PC-3 (cell line): Measurements from ENCODE around the gene SDF2. TPM values are rescaled to one million over a fixed set of nuclear protein-coding genes. Genes with fewer than 3 reads are reported as not detected.

Experiments
- ATAC-seq: fragments of 200-7000 bp; cut with Tn5 transposase; 2 replicates; pipeline ENCODE4 v1.9.1; 2020; ENCODE audit warnings: mild to moderate bottlenecking, moderate library complexity
- Bru-seq: library from RNA; stranded (reverse); fragments of 400-500 nt; gene quantifications from one replicate; lab custom pipeline; 2021; lab: Mats Ljungman, UMichigan
- BruChase-seq, 2 experiments: library from RNA; stranded (reverse); fragments of 400-500 nt; gene quantifications; one replicate each; lab custom pipeline; 2021; lab: Mats Ljungman, UMichigan
- BruUV-seq: library from RNA; stranded (reverse); fragments of 400-500 nt; replicated peaks from 2 replicates; lab custom pipeline; 2021; lab: Mats Ljungman, UMichigan
- CTCF ChIA-PET: fragments of 300-600 bp; sonication (Branson Sonifier 250); formaldehyde crosslinking; loops from one replicate; lab custom pipeline; 2022; ENCODE audit warnings: antibody characterized with exemption; lab: Charles Lee
- POLR2A ChIA-PET: fragments of 300-600 bp; sonication (Branson Sonifier 250); formaldehyde crosslinking; loops from one replicate; lab custom pipeline; 2022; ENCODE audit warnings: antibody characterized with exemption; ENCODE audit not compliant: unreplicated experiment; lab: Charles Lee
- DNase-seq: peaks from one replicate; pipeline ENCODE4 v3.0.0-alpha.2; 2015
- H2AFZ ChIP-seq: fragments of 300-600 bp; sonication (generic); 2 replicates; pipeline ENCODE4 v1.6.0; 2016; ENCODE audit warnings: antibody characterized with exemption, low read length
- H3F3A ChIP-seq: fragments of 300-600 bp; sonication (generic); one replicate; pipeline ENCODE4 v1.6.0; 2017; ENCODE audit warnings: antibody characterized with exemption, low read length, control low read depth, mild to moderate bottlenecking; ENCODE audit not compliant: unreplicated experiment
- H3K27ac ChIP-seq: fragments of 300-600 bp; sonication (generic); 2 replicates; pipeline ENCODE4 v1.5.1; 2016; ENCODE audit warnings: mild to moderate bottlenecking, low read length
- H3K27me3 ChIP-seq: fragments of 300-600 bp; sonication (generic); 2 replicates; pipeline ENCODE4 v1.6.1; 2016; ENCODE audit warnings: low read length, mixed read lengths
- H3K36me3 ChIP-seq: fragments of 300-600 bp; sonication (generic); 2 replicates; pipeline ENCODE4 v1.6.1; 2016; ENCODE audit warnings: low read depth, mixed run types, low read length, mixed read lengths
- H3K4me1 ChIP-seq: fragments of 300-600 bp; sonication (generic); 2 replicates; pipeline ENCODE4 v1.5.1; 2016; ENCODE audit warnings: low read length; ENCODE audit not compliant: insufficient read depth
- H3K4me2 ChIP-seq: fragments of 300-600 bp; sonication (generic); 2 replicates; pipeline ENCODE4 v1.6.0; 2016; ENCODE audit warnings: low read length
- H3K4me3 ChIP-seq: fragments of 300-600 bp; sonication (generic); 2 replicates; pipeline ENCODE4 v1.5.1; 2016; ENCODE audit warnings: mild to moderate bottlenecking, low read length, mixed read lengths
- H3K79me2 ChIP-seq: fragments of 300-600 bp; sonication (generic); 2 replicates; pipeline ENCODE4 v1.6.1; 2017; ENCODE audit warnings: low read length, mixed read lengths
- H3K9ac ChIP-seq: fragments of 300-600 bp; sonication (generic); 2 replicates; pipeline ENCODE4 v1.6.0; 2016; ENCODE audit warnings: mild to moderate bottlenecking, low read length
- H3K9me2 ChIP-seq: fragments of 300-600 bp; sonication (generic); replicated peaks from 2 replicates; pipeline ENCODE4 v1.6.1; 2016; ENCODE audit warnings: mixed run types, low read length, mixed read lengths
- H3K9me3 ChIP-seq: fragments of 300-600 bp; sonication (generic); 2 replicates; pipeline ENCODE4 v1.6.1; 2016; ENCODE audit warnings: low read length, mixed read lengths
- H4K20me1 ChIP-seq: fragments of 300-600 bp; sonication (generic); 2 replicates; pipeline ENCODE4 v1.6.1; 2016; ENCODE audit warnings: low read length, mixed read lengths
- CTCF ChIP-seq: fragments of 300-600 bp; sonication (generic); conservative IDR thresholded peaks from 2 replicates; pipeline ENCODE4 v1.5.1; 2017; ENCODE audit warnings: antibody characterized with exemption, low read depth, mild to moderate bottlenecking, low read length
- EZH2 ChIP-seq: fragments of 300-600 bp; sonication (generic); IDR thresholded peaks from one replicate; pipeline ENCODE4 v1.6.1; 2017; ENCODE audit warnings: antibody characterized with exemption, mild to moderate bottlenecking, low read length; ENCODE audit not compliant: unreplicated experiment
- EZH2phosphoT487 ChIP-seq: fragments of 300-600 bp; sonication (generic); IDR thresholded peaks from 2 replicates; pipeline ENCODE4 v1.6.1; 2018; ENCODE audit warnings: mild to moderate bottlenecking, antibody characterized with exemption, low read length, borderline replicate concordance
- intact Hi-C: fragments of 100-400 bp; cut with micrococcal nuclease; formaldehyde crosslinking; loops from 2 replicates; pipeline ENCODE4 v1.9.0; 2023
- long read RNA-seq: library from polyadenylated mRNA; unstranded; transcript quantifications from one replicate; pipeline ENCODE4 v2.0.0, GENCODE V29; 2021; ENCODE audit not compliant: unreplicated experiment
- total RNA-seq: library from RNA; depleted of rRNA; stranded (reverse); fragments of >200 nt; gene quantifications from 2 replicates; pipeline ENCODE4 v1.2.3, GENCODE V29; 2014; rRNA removed

Gene SDF2, protein sequence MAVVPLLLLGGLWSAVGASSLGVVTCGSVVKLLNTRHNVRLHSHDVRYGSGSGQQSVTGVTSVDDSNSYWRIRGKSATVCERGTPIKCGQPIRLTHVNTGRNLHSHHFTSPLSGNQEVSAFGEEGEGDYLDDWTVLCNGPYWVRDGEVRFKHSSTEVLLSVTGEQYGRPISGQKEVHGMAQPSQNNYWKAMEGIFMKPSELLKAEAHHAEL
- total RNA-seq, result 31.6 and 34.0 TPM in 2 replicates
- Bru-seq, nascent RNA, result percentile 64 among the genes with signal in this experiment
- percentile 80 among the genes with signal in this experiment for BruChase-seq, experiment 1, labeled RNA remaining after a 6-hour chase
- BruChase-seq, experiment 2, labeled RNA remaining after a 2-hour chase, result percentile 76 among the genes with signal in this experiment
- long read RNA-seq, transcript SDF2-210 (3 exons, 1,025 nt), result minor isoform, 5 of 55 reads
- long read RNA-seq, transcript SDF2-201 (3 exons, 1,568 nt), result major isoform, 38 of 55 reads
- long read RNA-seq, partial matches to known transcripts, result 0 of 55 reads
- long read RNA-seq, other reads (novel, unspliced or antisense), result 8 of 55 reads

DNA sequence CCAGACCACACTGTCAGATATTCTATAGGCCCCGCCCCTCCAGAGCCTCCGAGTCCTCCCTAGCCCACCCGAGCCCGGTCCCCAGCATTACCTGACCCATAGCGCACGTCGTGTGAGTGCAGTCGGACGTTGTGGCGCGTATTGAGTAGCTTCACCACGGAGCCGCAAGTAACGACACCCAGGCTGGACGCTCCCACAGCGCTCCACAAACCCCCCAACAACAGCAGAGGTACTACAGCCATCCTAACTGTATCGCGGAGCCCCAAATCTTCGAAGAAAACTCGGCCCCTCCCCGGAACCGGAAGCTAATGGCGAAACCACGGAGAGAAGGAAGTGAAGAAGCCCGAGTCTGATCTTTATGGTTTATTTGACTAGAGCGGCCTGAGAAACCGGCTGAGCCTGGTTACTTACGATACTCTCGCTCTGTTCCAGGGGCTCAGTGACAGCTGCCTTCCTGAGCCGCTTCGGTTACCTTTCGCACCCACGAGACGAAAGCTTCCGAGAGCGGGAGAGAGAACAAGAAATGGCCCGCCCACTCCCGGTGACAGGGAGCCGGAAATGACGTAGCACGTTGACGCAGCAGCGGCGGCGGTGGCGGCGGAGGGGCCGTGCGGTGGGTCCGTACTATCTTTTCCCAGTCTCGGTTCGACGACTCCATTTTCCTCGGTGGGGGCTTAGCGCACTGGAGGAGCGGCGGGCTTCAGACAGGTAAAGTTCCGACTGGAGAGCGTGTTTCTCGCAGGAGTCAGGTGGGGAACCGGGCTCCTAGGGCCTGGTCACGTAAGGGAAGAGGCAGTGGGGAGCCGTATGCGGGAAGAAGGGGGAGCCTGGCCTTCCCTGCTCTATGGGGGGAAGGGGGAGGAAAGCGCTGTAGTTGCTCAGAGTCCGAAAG, at the start of gene SDF2, which contains the start of gene SUPT6H:
Gene SDF2 (minus strand): TSS at position 272 of the 892 bp plus-strand sequence. CDS start 30 bp downstream, at position 242.
Gene SUPT6H (plus strand): TSS at position 571 of the 892 bp plus-strand sequence. CDS start 11,197 bp downstream, outside the sequence.
- CTCF ChIA-PET, result interaction anchor here (0.7 to 1.4 kb wide), 2 partner anchors 17 to 194 kb away, joined by 4 to 8 read pairs; partner anchors contain the start of gene BLTP2
- DNase-seq (peak; percentile 78), ATAC-seq (peak; percentile 84)
- Histone ChIP-seq H3K4me3 (peak within 1 kb of the TSS; percentile 96), H3K27me3 (no peaks in the 10 kb centered on the region), H3K4me1 (peaks cover 16% of the 10 kb centered on the region), H3K9me2 (no peaks in the 10 kb centered on the region), H3K9me3 (no peaks in the 10 kb centered on the region), H3K27ac (peak within 1 kb of the TSS; percentile 87), H3K79me2 (peaks cover 73% of the 10 kb centered on the region), H2AFZ (peak within 1 kb of the TSS; percentile 90), H3K9ac (peak within 1 kb of the TSS; percentile 94), H3K4me2 (peak within 1 kb of the TSS; percentile 94), H3F3A (no peaks in the 10 kb centered on the region), H3K36me3 (no peaks in the 10 kb centered on the region), H4K20me1 (0 out of 2 replicates have a peak, but pooled peaks cover 8% of the 10 kb centered on the region)
- TSS peak; percentile 74 for BruUV-seq
- POLR2A ChIA-PET, result interaction anchor here (0.6 to 1.1 kb wide), 2 partner anchors 15 to 151 kb away, joined by 4 to 25 read pairs; no protein-coding TSS in a partner anchor
- intact Hi-C loops, result loop anchor here (1.0 kb wide), 1 partner anchor 16 kb away; no protein-coding TSS in a partner anchor
- TF ChIP-seq EZH2phosphoT487 (no peak), CTCF (no peak), EZH2 (no peak)

GRCh38 chr17:28710861-28711722, 49.4 kb upstream of the SDF2 start:
- Histone ChIP-seq H3K4me1 (peaks cover 4% of the 10 kb centered on the region; the same call in 1 of the 2 replicates), H3K27ac (peak overlapping the region; percentile 70), H3F3A (no peaks in the 10 kb centered on the region), H3K9me3 (no peaks in the 10 kb centered on the region), H3K9me2 (no peaks in the 10 kb centered on the region), H3K36me3 (peaks cover 10% of the 10 kb centered on the region; the same call in 1 of the 2 replicates), H3K79me2 (peaks cover 9% of the 10 kb centered on the region), H2AFZ (peak overlapping the region; percentile 85), H3K4me3 (peak overlapping the region; percentile 74), H3K9ac (peak overlapping the region; percentile 81), H3K4me2 (peak overlapping the region; percentile 94), H3K27me3 (no peaks in the 10 kb centered on the region), H4K20me1 (no peaks in the 10 kb centered on the region; the same call in 1 of the 2 replicates)
- ATAC-seq (peak; percentile 96), DNase-seq (peak; percentile 87)
- TF ChIP-seq EZH2 (no peak), EZH2phosphoT487 (no peak), CTCF (no peak)
- ChIA-PET POLR2A (interaction anchor here (0.5 to 0.9 kb wide), 5 partner anchors 9 to 111 kb away, joined by 5 to 9 read pairs (median 6); partner anchors contain the start of gene RPL23A), CTCF (interaction anchor here (0.6 to 1.0 kb wide), 2 partner anchors 66 to 165 kb away, joined by 3 to 8 read pairs; partner anchors contain the start of gene BLTP2)
- intact Hi-C loops, result loop anchor here (10.0 kb wide), 1 partner anchor 66 kb away; the partner anchor contains the start of gene BLTP2
- no TSS peak for BruUV-seq
